Measurements from ENCODE around the gene ZNF518A.

ZNF518A gene

DNA sequence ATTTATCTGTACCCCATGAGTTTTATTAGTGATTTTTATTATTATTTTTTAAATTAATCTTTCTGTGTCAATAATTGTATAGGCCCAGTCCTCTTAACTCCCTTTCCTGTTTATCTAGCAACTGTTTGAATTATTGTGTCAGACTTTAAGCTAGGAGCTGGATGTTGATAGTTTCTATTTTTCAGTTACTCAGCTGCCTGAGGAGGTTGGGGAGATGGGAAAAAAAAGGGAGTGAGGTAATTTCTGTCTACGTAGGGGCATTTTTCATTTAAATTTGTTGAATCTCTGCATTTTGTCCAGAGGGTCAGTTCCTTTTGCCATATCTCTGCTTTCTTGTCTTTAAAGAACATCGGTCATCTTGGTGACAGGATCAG, 5.0 kb upstream of the ZNF518A start:
- H3K4me1 ChIP-seq (ENCODE audit: control insufficient read depth, low read length): peaks cover 43% of the 10 kb centered on the region
- TF ChIP-seq CTCF (IDR thresholded peaks at IDR 0.05; ENCODE audit: low read depth, low read length, poor library complexity, severe bottlenecking) (no peak), EZH2phosphoT487 (IDR thresholded peaks at IDR 0.05; ENCODE audit: borderline replicate concordance, low read length) (no peak)
- no peak overlapping the region for H3K4me3 ChIP-seq (ENCODE audit: low read length)
- no peaks in the 10 kb centered on the region for H3K9me2 ChIP-seq (replicated peaks; ENCODE audit: control insufficient read depth, low read length)
- H3K27me3 ChIP-seq (ENCODE audit: control insufficient read depth, low read length): no peaks in the 10 kb centered on the region
- H3K36me3 ChIP-seq (ENCODE audit: control insufficient read depth, low read length): no peaks in the 10 kb centered on the region
- H3K4me2 ChIP-seq (ENCODE audit: low read length): peak overlapping the region; percentile 52
- H3K9me3 ChIP-seq (ENCODE audit: control insufficient read depth, insufficient read depth, low read length): no peaks in the 10 kb centered on the region
- no peaks in the 10 kb centered on the region for H4K20me1 ChIP-seq (ENCODE audit: control insufficient read depth, insufficient read depth, low read depth, low read length)
- H3K79me2 ChIP-seq (ENCODE audit: control insufficient read depth, low read length): no peaks in the 10 kb centered on the region
- H3F3A ChIP-seq (ENCODE audit: control insufficient read depth, insufficient read depth): 0 out of 2 replicates have a peak, but pooled peaks cover 7% of the 10 kb centered on the region
- no peak overlapping the region for H3K27ac ChIP-seq (ENCODE audit: low read depth, low read length)

DNA sequence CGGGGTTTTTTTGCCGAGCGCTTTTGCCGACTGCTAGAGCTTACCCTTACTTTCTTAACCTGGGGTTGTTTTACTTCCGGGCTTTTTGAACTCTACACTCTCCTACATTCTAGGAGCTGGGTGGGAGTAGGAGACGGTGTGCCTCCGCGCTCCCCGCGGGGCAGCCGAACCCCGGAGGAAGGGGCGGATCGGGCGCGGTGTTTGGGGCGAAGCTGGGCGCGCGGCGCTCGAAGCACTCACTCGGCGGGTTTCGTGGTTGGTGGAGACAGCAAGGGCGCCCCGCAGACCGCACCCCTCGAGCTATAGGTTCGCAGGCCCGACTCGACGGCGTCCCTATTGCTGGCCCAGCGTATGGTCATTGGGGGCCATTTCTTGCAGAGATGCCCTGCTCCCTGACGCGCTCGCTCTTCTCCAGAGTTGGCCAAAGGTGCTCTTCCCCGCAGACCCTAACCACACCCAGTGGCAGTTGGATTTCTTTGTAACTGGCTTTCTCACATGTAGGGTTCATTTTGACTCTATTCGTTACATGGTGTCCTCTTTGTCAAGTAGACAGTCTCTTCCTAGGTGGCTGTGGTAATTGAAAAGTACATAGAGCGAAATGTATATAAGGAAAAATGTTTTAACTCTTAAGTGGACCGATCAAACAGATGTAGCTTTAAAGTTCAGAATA, 364 bp downstream of the ZNF518A start:
- Histone ChIP-seq H3F3A (ENCODE audit: control insufficient read depth, insufficient read depth) (0 out of 2 replicates have a peak, but pooled peaks cover 6% of the 10 kb centered on the region), H3K27ac (ENCODE audit: low read depth, low read length) (peak overlapping the region; percentile 86), H3K4me3 (ENCODE audit: low read length) (peak overlapping the region; percentile 78), H3K9me2 (replicated peaks; ENCODE audit: control insufficient read depth, low read length) (no peaks in the 10 kb centered on the region), H3K27me3 (ENCODE audit: control insufficient read depth, low read length) (no peaks in the 10 kb centered on the region), H4K20me1 (ENCODE audit: control insufficient read depth, insufficient read depth, low read depth, low read length) (no peaks in the 10 kb centered on the region), H3K79me2 (ENCODE audit: control insufficient read depth, low read length) (peaks cover 21% of the 10 kb centered on the region), H3K4me2 (ENCODE audit: low read length) (peak overlapping the region; percentile 84), H3K9me3 (ENCODE audit: control insufficient read depth, insufficient read depth, low read length) (no peaks in the 10 kb centered on the region), H3K36me3 (ENCODE audit: control insufficient read depth, low read length) (peaks cover 29% of the 10 kb centered on the region), H3K4me1 (ENCODE audit: control insufficient read depth, low read length) (peaks cover 24% of the 10 kb centered on the region)
- TF ChIP-seq EZH2phosphoT487 (IDR thresholded peaks at IDR 0.05; ENCODE audit: borderline replicate concordance, low read length) (no peak), CTCF (IDR thresholded peaks at IDR 0.05; ENCODE audit: low read depth, low read length, poor library complexity, severe bottlenecking) (peak; percentile 17)

DNA sequence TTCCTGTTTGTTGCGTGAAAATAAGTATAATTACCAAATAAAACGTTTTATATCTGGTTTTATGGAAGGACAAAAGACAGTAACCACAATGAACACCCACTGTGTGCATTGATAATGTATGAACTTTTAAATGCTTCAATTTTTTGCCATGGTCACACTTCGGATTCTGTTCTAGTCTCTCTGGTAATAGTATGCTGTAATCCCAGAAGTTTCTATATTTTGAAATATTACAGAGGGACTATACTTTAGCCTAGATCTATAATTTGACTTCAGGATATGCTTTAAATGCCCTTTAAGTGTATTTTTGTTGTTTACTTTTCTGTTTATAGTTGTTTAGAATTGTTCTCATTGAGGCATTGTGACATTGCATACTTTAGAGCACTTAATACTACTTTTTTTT, 1.5 kb downstream of the ZNF518A start:
- H3K4me2 ChIP-seq (ENCODE audit: low read length): peak overlapping the region; percentile 84
- H3K4me3 ChIP-seq (ENCODE audit: low read length): peak overlapping the region; percentile 78
- peaks cover 38% of the 10 kb centered on the region for H3K36me3 ChIP-seq (ENCODE audit: control insufficient read depth, low read length)
- H3K9me3 ChIP-seq (ENCODE audit: control insufficient read depth, insufficient read depth, low read length): no peaks in the 10 kb centered on the region
- no peak overlapping the region for H3K27ac ChIP-seq (ENCODE audit: low read depth, low read length)
- H3K4me1 ChIP-seq (ENCODE audit: control insufficient read depth, low read length): peaks cover 21% of the 10 kb centered on the region
- TF ChIP-seq EZH2phosphoT487 (IDR thresholded peaks at IDR 0.05; ENCODE audit: borderline replicate concordance, low read length): no peak
- TF ChIP-seq CTCF (IDR thresholded peaks at IDR 0.05; ENCODE audit: low read depth, low read length, poor library complexity, severe bottlenecking): no peak
- peaks cover 21% of the 10 kb centered on the region for H3K79me2 ChIP-seq (ENCODE audit: control insufficient read depth, low read length)
- no peaks in the 10 kb centered on the region for H3K9me2 ChIP-seq (replicated peaks; ENCODE audit: control insufficient read depth, low read length)
- no peaks in the 10 kb centered on the region for H4K20me1 ChIP-seq (ENCODE audit: control insufficient read depth, insufficient read depth, low read depth, low read length)
- no peaks in the 10 kb centered on the region for H3K27me3 ChIP-seq (ENCODE audit: control insufficient read depth, low read length)
- no peaks in the 10 kb centered on the region for H3F3A ChIP-seq (ENCODE audit: control insufficient read depth, insufficient read depth)
